Vagina (tissue), 2 donors: ENCODE results near the gene PHF11. TPM values are rescaled to one million over a fixed set of nuclear protein-coding genes. Genes with fewer than 3 reads are reported as not detected.

Experiments used
- DNase-seq, 2 donors: peaks; one replicate each; pipeline ENCODE4 v3.0.0-alpha.2; 2017; ENCODE audit errors: extremely low spot score in 2 of 2
- H3K27ac ChIP-seq: fragments of 200-600 bp; sonication (generic); one replicate; pipeline ENCODE4 v1.5.1; 2019
- H3K27me3 ChIP-seq: fragments of 200-600 bp; sonication (generic); one replicate; pipeline ENCODE4 v1.5.1; 2019
- H3K36me3 ChIP-seq, 2 donors: fragments of 200-600 bp; sonication (generic); one replicate each; pipeline ENCODE4 v1.5.1; 2017 to 2019
- H3K4me1 ChIP-seq: fragments of 200-600 bp; sonication (generic); one replicate; pipeline ENCODE4 v1.5.1; 2019
- H3K4me3 ChIP-seq, 2 donors: fragments of 200-600 bp; sonication (generic); 1 replicate in 1 of 2; 2 replicates in 1 of 2; pipeline ENCODE4 v1.5.1; 2016 to 2019
- H3K9me3 ChIP-seq: fragments of 200-600 bp; sonication (generic); one replicate; pipeline ENCODE4 v1.5.1; 2019
- POLR2A ChIP-seq, 2 donors: fragments of 450-650 bp; IDR thresholded peaks; one replicate each; pipeline ENCODE4 v1.6.1; 2017; ENCODE audit warnings: antibody characterized with exemption in 2 of 2, mild to moderate bottlenecking in 2 of 2, moderate library complexity in 2 of 2
- POLR2AphosphoS5 ChIP-seq, 2 donors: sonication (generic); formaldehyde crosslinking; IDR thresholded peaks; one replicate each; pipeline ENCODE4 v1.9.0; 2017; ENCODE audit warnings: antibody characterized with exemption in 2 of 2, mild to moderate bottlenecking in 2 of 2, low read depth in 1 of 2; ENCODE audit not compliant: insufficient read depth in 1 of 2
- intact Hi-C: fragments of 100-400 bp; cut with DNase I; formaldehyde crosslinking; loops from one replicate; pipeline ENCODE4 v1.15.1; 2023
- total RNA-seq: library from RNA; depleted of rRNA; stranded (reverse); fragments of >200 nt; gene quantifications from one replicate; pipeline ENCODE4 v1.2.3, GENCODE V29; 2016
- TF ChIP-seq, protein P1 (sequence below), 3 experiments: fragments of 450-650 bp in 2 of 3; fragments of 200-600 bp in 1 of 3; sonication (generic) in 1 of 3; IDR thresholded peaks; one replicate each; pipeline ENCODE4 v1.5.1; 2017 to 2019; ENCODE audit warnings: antibody characterized with exemption in 3 of 3, mild to moderate bottlenecking in 2 of 3, moderate library complexity in 2 of 3

The PHF11 gene
- total RNA-seq, 1 donor from 2014 or later, result 44.9 TPM

DNA sequence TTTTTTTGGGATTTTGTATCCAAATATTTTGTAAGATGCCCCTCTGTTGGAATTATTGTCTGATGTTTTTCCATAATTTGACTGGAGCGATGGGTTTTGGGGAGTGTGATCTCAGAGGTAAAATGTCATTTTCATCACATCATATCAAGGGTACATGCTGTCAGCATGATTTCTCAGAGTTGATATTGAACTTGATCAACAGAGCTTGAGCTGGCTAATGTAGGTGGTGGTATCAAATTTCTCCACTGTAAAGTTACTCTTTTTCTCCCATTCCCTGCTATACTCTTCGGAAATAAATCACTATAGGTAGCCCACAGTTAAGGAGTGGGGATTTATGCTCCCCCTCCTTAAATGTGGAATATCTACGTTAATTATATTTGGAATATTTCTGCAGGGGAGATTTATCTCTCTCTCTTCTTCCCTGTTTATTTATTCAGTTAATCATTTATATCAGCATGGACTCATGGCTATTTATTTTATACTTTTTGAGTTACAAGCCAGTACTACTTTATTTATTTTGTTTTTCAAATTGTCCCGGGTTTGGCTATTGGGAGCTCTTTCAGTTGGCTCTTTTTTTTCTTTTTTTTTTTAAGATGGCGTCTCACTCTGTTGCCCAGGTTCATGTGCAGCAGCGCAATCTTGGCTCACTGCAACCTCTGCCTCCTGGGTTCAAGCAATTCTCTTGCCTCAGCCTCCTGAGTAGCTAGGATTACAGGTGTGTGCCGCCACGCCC is 42.9 kb upstream of the PHF11 start:
- Histone ChIP-seq H3K27ac (no peak overlapping the region), H3K36me3 (no peaks in the 10 kb centered on the region), H3K4me1 (no peaks in the 10 kb centered on the region), H3K27me3 (no peaks in the 10 kb centered on the region), H3K4me3 (no peak overlapping the region), H3K9me3 (no peaks in the 10 kb centered on the region)
- intact Hi-C loops, result no loop called here
- DNase-seq, result no peak
- no peak for TF ChIP-seq POLR2A (IDR thresholded peaks at IDR 0.05)
- TF ChIP-seq, protein P1, sequence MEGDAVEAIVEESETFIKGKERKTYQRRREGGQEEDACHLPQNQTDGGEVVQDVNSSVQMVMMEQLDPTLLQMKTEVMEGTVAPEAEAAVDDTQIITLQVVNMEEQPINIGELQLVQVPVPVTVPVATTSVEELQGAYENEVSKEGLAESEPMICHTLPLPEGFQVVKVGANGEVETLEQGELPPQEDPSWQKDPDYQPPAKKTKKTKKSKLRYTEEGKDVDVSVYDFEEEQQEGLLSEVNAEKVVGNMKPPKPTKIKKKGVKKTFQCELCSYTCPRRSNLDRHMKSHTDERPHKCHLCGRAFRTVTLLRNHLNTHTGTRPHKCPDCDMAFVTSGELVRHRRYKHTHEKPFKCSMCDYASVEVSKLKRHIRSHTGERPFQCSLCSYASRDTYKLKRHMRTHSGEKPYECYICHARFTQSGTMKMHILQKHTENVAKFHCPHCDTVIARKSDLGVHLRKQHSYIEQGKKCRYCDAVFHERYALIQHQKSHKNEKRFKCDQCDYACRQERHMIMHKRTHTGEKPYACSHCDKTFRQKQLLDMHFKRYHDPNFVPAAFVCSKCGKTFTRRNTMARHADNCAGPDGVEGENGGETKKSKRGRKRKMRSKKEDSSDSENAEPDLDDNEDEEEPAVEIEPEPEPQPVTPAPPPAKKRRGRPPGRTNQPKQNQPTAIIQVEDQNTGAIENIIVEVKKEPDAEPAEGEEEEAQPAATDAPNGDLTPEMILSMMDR (IDR thresholded peaks at IDR 0.05), result no peak
- no peak for TF ChIP-seq POLR2AphosphoS5 (IDR thresholded peaks at IDR 0.05; ENCODE audit: insufficient read depth in 1 of 2, low read depth in 1 of 2)

DNA sequence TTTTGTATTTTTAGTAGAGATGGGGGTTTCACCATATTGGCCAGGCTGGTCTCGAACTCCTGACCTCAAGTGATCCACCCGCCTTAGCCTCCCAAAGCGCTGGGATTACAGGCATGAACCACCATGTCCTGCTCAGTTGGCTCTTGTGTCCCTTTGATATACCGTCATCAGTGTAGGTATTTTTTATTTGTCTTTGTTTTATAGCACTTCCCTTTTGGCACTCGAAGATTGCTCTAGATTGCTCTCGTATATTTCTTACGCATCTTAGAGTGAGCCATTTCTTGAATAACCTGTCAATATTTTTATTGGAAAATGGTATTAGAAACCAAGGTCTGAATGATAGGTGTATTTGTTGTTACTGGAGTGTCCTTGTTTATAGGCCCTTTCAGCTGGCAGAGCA is 42.3 kb upstream of the PHF11 start:
- H3K36me3 ChIP-seq, result no peaks in the 10 kb centered on the region
- no peaks in the 10 kb centered on the region for H3K4me1 ChIP-seq
- no peaks in the 10 kb centered on the region for H3K27me3 ChIP-seq
- no peak for TF ChIP-seq POLR2AphosphoS5 (IDR thresholded peaks at IDR 0.05; ENCODE audit: insufficient read depth in 1 of 2, low read depth in 1 of 2)
- TF ChIP-seq, protein P1 (IDR thresholded peaks at IDR 0.05), result no peak
- no peak for TF ChIP-seq POLR2A (IDR thresholded peaks at IDR 0.05)
- H3K4me3 ChIP-seq, result no peak overlapping the region
- DNase-seq, result no peak
- intact Hi-C loops, result no loop called here
- no peak overlapping the region for H3K27ac ChIP-seq
- no peaks in the 10 kb centered on the region for H3K9me3 ChIP-seq

DNA sequence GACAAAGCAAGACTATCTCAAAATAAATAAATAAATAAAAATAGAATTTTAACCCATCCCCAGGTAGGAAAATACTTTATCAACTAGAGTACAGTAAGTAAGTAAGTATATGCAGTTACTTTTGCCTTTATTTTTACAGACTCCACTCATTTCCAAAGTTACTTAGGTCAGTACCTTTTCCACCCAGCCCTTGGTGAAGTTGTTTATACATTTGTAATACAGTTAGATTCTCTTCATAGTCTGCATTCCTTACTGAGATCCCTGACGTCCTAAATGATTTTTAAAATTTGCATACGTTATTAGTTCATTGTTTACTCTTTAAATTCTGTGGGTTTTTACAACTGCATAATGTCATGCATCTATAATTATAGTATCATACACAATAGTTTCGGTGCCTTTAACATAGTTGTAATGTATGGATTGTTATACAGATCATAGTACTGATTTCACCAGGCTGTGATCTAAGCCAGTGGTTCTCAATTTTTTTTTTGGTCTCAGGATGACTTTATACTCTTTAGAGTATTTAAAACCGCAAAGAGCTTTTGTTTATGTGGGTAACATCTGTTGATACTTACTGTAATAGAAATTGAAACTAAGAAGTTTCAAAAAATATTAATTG is 41.3 kb upstream of the PHF11 start:
- Histone ChIP-seq H3K4me3 (no peak overlapping the region), H3K9me3 (no peaks in the 10 kb centered on the region), H3K27ac (no peak overlapping the region), H3K36me3 (no peaks in the 10 kb centered on the region), H3K4me1 (no peaks in the 10 kb centered on the region), H3K27me3 (no peaks in the 10 kb centered on the region)
- TF ChIP-seq, protein P1 (IDR thresholded peaks at IDR 0.05), result no peak
- TF ChIP-seq POLR2A (IDR thresholded peaks at IDR 0.05) (no peak), POLR2AphosphoS5 (IDR thresholded peaks at IDR 0.05; ENCODE audit: insufficient read depth in 1 of 2, low read depth in 1 of 2) (no peak)
- intact Hi-C loops, result no loop called here
- DNase-seq, result no peak

DNA sequence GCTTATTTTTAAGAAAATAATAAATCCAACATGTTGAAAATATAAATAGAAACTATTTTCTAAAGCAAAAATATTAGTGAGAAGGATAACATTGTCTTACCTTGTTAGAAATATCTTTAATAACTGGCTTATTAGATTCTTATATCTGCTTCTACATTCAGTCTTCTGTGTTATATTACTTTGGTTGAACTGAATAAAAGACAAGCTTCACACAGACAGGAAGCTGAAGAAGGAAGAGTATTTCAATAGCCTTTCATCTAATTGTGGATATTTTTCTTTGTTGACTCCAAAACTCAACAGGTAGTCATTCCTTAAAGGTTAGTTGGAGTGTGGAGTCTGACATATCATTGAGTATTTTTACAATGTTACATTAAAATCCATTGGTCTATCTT is 40.8 kb upstream of the PHF11 start:
- no peaks in the 10 kb centered on the region for H3K4me1 ChIP-seq
- H3K36me3 ChIP-seq, result no peaks in the 10 kb centered on the region
- no peak for DNase-seq
- no peak overlapping the region for H3K4me3 ChIP-seq
- intact Hi-C loops, result no loop called here
- H3K27me3 ChIP-seq, result no peaks in the 10 kb centered on the region
- no peaks in the 10 kb centered on the region for H3K9me3 ChIP-seq
- TF ChIP-seq POLR2AphosphoS5 (IDR thresholded peaks at IDR 0.05; ENCODE audit: insufficient read depth in 1 of 2, low read depth in 1 of 2) (no peak), POLR2A (IDR thresholded peaks at IDR 0.05) (no peak)
- TF ChIP-seq, protein P1 (IDR thresholded peaks at IDR 0.05), result no peak
- no peak overlapping the region for H3K27ac ChIP-seq

DNA sequence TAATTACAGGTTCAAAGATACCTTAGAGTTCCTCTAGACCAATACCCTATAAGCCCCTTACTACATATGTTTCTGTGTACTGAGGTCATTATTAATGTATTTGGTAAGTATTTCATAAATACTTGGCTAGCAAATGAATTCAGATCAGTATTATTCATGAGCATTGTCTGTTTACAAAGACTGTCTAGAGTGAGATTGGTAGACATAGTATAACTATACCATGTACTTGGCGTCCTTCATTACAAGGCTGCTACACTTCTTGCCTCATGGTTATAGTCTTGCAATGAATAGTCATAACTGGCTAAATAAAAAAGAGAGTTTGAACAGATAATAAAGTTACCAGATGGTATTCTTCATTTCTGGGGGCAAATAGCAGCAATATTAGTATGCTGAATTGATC is 39.6 kb upstream of the PHF11 start:
- DNase-seq, result no peak
- Histone ChIP-seq H3K4me3 (no peak overlapping the region), H3K27me3 (no peaks in the 10 kb centered on the region), H3K4me1 (no peaks in the 10 kb centered on the region), H3K9me3 (no peaks in the 10 kb centered on the region), H3K36me3 (peaks cover 0 to 2% of the 10 kb centered on the region in 2 donors), H3K27ac (no peak overlapping the region)
- no peak for TF ChIP-seq POLR2AphosphoS5 (IDR thresholded peaks at IDR 0.05; ENCODE audit: insufficient read depth in 1 of 2, low read depth in 1 of 2)
- TF ChIP-seq, protein P1 (IDR thresholded peaks at IDR 0.05), result no peak
- no peak for TF ChIP-seq POLR2A (IDR thresholded peaks at IDR 0.05)
- intact Hi-C loops, result no loop called here
